Measurements from ENCODE around the gene BIRC7. TPM values are rescaled to one million over a fixed set of nuclear protein-coding genes. Genes with fewer than 3 reads are reported as not detected.

Gene BIRC7
- total and polyA plus RNA-seq, 10 donors, result 0.40 to 2.9 (median 1.2) TPM; not detected in 2

- no peaks in the 10 kb centered on the region for H3K9me3 ChIP-seq
- peak overlapping the region; percentile 6 to 60 (median 33) for H3K4me3 ChIP-seq
- no peak overlapping the region for H3K27ac ChIP-seq
- TF ChIP-seq CTCF (IDR thresholded peaks at IDR 0.05 in 8 of 11, conservative IDR thresholded peaks at IDR 0.05 in 3 of 11), result no peak
- H3K36me3 ChIP-seq, result no peaks in the 10 kb centered on the region
- WGBS, 5 donors, result 1 to 2% (median 2%) methylated on average over 46 to 89 of the region's 89 CpGs; no CpG with 5 or more reads in 1 of the 5 donors
- DNase-seq, result no peak
- peaks cover 7 to 25% (median 22%) of the 10 kb centered on the region in 6 donors for H3K4me1 ChIP-seq
- H3K27me3 ChIP-seq (replicated peaks in 1 of 7), result peaks cover 3 to 95% (median 50%) of the 10 kb centered on the region in 7 donors
- intact Hi-C loops (cut with DNase I; ENCODE audit: low total_unique reads), result no loop called here
Measured at GRCh38 chr20:63253438-63254231, 17.9 kb downstream of the BIRC7 start.

GRCh38 chr20:63254232-63254605, 18.5 kb downstream of the BIRC7 start, which contains the start of gene NKAIN4:
NKAIN4 (minus strand) TSS chr20:63254463; CDS start chr20:63254450, 13 bp downstream.
- H3K4me1 ChIP-seq, result peaks cover 7 to 25% (median 22%) of the 10 kb centered on the region in 6 donors
- intact Hi-C loops (cut with DNase I; ENCODE audit: low total_unique reads), result no loop called here
- no peaks in the 10 kb centered on the region for H3K9me3 ChIP-seq
- 2 to 6% (median 2%) methylated on average over 30 to 46 of the region's 46 CpGs; no CpG with 5 or more reads in 2 of the 5 donors for WGBS, 5 donors
- peak within 1 kb of the TSS; percentile 6 to 60 (median 33) for H3K4me3 ChIP-seq
- no peak for TF ChIP-seq POLR2AphosphoS5 (IDR thresholded peaks at IDR 0.05)
- no peaks in the 10 kb centered on the region for H3K36me3 ChIP-seq
- H3K27ac ChIP-seq, result no peak within 1 kb of the TSS
- no peak for DNase-seq
- peaks cover 3 to 95% (median 44%) of the 10 kb centered on the region in 7 donors for H3K27me3 ChIP-seq (replicated peaks in 1 of 7)

DNA sequence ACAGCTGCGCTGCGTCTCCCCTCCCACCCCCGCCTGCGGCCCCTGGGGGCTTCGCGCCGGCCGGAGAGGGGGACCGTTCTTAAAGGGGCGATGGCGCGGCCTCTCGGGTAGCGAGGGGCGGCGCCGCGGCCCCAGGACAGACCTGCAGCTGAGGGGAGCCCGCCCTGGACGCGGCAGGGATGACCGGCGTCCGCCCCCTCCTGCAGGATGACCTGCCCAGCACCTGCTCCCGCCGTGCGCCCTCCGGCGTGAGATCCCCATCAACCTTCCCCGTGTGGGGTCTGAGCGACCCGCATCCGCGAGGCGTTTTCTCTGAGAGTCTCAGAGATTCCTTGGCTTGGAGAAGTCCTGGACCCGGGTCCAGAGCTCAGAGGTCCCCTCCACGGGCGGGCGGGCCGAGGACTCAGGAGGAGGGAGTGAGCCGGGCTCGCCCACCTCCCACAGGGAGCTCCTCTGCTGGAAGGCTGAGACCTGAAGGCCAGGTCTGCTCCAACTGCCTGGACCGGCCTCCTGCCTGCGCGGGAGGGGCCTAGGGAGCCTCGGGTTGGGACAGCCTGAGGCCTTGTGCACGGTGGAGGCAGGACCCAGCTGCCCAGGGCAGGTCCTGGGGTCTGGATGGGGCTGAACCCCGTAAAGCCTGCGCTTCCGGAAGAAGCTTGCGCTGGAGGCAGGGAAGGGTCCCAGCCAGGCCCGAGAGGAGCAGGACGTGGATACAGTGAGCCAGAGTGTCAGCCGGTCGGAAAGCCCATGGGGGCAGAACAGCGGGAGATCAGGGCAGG, 19.1 kb downstream of the BIRC7 start:
- no peak overlapping the region for H3K27ac ChIP-seq
- no peaks in the 10 kb centered on the region for H3K9me3 ChIP-seq
- H3K36me3 ChIP-seq, result no peaks in the 10 kb centered on the region
- peaks cover 7 to 25% (median 22%) of the 10 kb centered on the region in 6 donors for H3K4me1 ChIP-seq
- peak overlapping the region in 2 of 8 donors; percentile 33 to 60 for H3K4me3 ChIP-seq
- intact Hi-C loops (cut with DNase I; ENCODE audit: low total_unique reads), result no loop called here
- TF ChIP-seq POLR2A (IDR thresholded peaks at IDR 0.05), result no peak
- no peak for TF ChIP-seq CTCF (IDR thresholded peaks at IDR 0.05 in 8 of 11, conservative IDR thresholded peaks at IDR 0.05 in 3 of 11)
- no peak for TF ChIP-seq POLR2AphosphoS5 (IDR thresholded peaks at IDR 0.05)
- H3K27me3 ChIP-seq (replicated peaks in 1 of 7), result peaks cover 3 to 95% (median 43%) of the 10 kb centered on the region in 7 donors
- no peak for DNase-seq
- WGBS, 5 donors, result 6 to 13% (median 9%) methylated on average over 19 to 56 of the region's 56 CpGs

GRCh38 chr20:63255931-63256704, 20.4 kb downstream of the BIRC7 start:
- Histone ChIP-seq H3K27ac (no peak overlapping the region), H3K27me3 (replicated peaks in 1 of 7) (peaks cover 3 to 95% (median 57%) of the 10 kb centered on the region in 7 donors), H3K4me3 (no peak overlapping the region), H3K4me1 (peaks cover 7 to 25% (median 22%) of the 10 kb centered on the region in 6 donors), H3K36me3 (no peaks in the 10 kb centered on the region), H3K9me3 (no peaks in the 10 kb centered on the region)
- no peak for TF ChIP-seq POLR2AphosphoS5 (IDR thresholded peaks at IDR 0.05)
- no peak for TF ChIP-seq POLR2A (IDR thresholded peaks at IDR 0.05)
- no peak for TF ChIP-seq CTCF (IDR thresholded peaks at IDR 0.05 in 8 of 11, conservative IDR thresholded peaks at IDR 0.05 in 3 of 11)
- 55 to 60% (median 58%) methylated on average over 25 to 31 of the region's 31 CpGs for WGBS, 5 donors
- DNase-seq, result no peak
- intact Hi-C loops (cut with DNase I; ENCODE audit: low total_unique reads), result no loop called here
